GM19099 (cell line): Measurements from ENCODE around the gene PAX5.

ENCODE experiments used
- POLR2A ChIP-seq: IDR thresholded peaks from 3 replicates; pipeline ENCODE4 v1.6.1; 2011; ENCODE audit warnings: low read depth; ENCODE audit not compliant: insufficient read length; ENCODE audit errors: extremely low read depth

The PAX5 gene

DNA sequence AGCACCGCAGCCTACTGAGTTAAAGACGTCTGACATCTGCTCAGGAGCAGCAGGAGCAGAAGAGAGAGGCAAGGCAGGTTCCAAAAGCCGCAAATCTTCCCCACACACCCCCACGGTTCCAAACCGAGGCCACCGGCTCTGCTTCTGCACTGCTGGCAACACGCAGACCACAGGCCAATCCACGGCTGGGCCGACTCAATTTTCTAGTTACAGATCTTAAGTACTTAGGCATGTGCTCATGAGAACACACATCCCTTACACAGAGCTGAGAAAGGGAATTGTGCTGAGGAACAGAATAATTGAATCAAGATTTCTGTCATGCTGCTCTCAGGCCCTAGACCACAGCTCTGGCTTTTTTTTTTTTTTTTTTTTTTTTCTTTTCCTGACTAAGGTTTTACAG is 32.6 kb downstream of the PAX5 start:
- peak; percentile 42 for TF ChIP-seq POLR2A

GRCh38 chr9:36999728-37000333 is 34.2 kb downstream of the PAX5 start:
- TF ChIP-seq POLR2A = peak; percentile 18

DNA sequence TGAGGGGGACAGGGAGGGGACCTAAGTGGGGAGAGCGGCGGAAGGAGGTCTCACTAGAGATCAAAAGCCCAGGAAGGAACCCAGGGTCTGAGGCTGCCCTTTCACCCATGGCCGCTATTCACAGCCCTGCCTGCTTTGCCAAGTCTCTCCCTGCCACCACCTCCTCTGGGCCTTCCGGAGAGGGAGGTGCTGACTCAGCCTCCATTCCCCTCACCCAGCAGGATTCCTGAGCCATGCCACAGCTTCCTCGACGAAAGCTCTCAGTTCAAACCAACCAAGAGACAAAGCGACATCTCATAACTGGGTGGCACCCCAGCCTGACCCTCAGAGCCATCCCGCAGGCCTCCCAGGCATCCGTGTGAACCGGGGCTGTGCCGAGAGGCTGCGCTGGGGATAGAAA is 36.7 kb downstream of the PAX5 start:
- no peak for TF ChIP-seq POLR2A

DNA sequence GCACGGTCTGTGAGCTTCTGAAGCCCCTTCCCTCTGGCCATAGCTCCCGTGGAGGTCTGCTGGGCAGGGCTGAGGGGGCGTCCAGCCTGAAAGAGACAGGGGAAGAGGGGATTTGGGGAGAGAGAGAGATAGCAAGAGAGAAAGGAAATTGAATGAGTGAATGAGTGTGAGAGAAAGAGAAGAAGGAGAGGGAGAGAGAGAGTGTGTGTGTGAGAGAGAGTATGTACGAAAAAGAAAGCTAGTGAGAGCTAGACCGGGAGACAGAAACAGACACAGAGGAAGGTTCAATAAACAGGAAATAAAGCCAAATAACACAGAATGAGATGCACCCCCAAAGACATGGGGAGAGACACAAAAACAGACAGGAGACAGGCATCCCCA is 37.4 kb downstream of the PAX5 start:
- TF ChIP-seq POLR2A = no peak

- peak; percentile 42 for TF ChIP-seq POLR2A
Measured at GRCh38 chr9:36995927-36996705, 38.0 kb downstream of the PAX5 start.

DNA sequence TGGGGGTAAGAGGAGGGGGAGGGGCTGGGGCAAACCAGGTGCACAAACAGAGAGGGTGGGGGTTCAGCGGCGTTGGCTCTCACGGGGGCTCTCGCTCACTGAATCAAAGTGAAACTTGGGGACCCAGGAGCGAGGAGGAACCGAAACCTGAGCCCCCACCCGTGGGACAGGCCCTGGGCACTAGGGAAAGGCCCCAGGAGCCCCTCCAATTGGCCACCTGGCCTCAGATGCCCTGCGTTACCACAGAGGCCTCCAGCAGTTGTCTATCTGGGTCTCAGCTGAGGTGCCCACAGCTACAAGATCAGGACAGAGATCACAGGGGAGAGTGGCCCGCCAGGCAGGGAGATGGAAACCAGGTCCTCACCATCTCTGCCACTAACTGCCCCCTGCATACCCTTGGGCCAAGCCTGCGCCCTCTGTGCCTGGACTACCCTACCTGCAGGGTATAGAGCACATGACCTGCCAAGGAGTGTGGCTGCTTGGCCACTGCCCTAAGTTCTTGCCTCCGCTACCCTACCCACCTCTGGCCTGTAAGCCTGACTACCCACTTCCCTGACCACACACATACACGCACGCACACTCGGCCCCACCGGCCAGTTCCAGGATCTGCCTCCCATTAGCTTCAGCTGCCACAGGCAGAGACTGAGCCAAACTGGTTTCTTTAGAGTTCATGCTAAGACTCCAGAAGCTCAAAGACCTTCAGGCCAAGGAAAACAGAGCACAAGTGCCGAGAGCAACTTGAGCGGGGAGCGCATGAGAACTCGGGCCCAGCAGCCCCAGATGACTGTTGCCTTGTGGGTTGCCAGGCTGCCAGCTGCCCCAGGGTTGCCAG is 39.9 kb downstream of the PAX5 start:
- TF ChIP-seq POLR2A = peak; percentile 56

DNA sequence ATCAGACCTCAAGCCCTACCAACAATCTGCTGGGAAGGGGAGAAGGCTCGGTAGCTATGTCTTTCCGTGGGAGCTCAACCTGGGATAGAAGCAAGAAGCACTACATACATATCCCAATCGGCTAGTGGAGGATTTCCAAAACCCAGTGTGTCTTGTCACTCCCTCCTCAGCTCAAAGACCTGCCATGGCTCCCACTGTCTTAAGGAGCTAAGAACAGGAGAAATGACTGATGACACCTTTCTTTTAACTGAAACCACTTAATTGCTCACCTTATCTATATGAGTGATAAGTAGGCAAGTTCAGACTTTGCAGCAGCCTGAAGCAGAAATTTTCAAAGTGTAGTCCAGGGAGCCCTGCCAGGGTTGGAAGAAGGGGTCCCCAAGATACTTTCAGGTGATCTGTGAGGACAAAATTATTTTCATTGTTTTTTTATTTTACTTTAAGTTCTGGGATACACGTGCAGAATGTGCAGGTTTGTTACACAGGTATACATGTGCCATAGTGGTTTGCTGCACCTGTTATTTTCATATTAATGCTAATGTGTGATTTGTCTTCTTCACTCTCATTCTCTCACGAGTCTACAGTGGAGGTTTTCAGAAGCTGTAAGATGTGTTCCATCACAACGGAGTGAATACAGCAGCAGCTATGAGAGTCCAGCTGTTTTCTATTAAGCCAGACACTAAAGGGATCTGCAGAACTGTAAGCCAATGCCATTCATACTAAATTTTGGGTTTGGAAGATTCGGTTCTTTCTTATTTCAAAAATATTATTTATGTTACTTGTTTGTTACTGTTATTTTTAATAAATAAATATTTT is 41.4 kb downstream of the PAX5 start:
- no peak for TF ChIP-seq POLR2A

DNA sequence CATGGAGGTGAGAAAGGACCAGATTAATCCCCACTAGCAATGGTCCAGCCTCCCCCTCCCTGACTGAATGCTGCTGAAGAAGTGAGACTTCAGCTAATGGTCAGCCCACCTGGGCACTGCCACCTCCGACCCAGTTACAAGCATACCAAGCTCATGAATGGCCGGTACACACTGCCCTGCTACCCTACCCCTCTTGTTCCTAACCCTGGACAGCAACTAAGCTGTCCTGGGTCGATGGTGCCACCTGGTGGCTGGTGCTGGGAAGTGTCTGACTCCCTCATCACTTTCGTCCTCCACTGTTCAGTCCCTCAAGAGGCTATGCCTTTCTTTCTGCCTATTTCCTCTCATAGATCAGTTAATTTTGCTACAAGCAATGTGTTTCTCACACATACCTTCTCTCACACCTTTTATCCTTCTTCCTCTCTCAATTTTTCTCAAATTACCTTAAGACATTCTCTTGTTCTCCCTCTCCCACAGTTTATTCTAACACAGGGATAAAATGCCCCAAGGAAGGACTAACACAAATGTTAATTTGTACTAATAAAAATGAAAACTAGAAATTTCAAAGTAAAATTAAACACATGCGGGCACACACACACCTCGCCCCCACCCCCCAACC is 42.4 kb downstream of the PAX5 start:
- no peak for TF ChIP-seq POLR2A

- TF ChIP-seq POLR2A = no peak
Measured at GRCh38 chr9:36988848-36989247, 45.2 kb downstream of the PAX5 start.

GRCh38 chr9:36987891-36988290 is 46.2 kb downstream of the PAX5 start:
- no peak for TF ChIP-seq POLR2A

GRCh38 chr9:36987409-36987808 is 46.7 kb downstream of the PAX5 start:
- no peak for TF ChIP-seq POLR2A

- TF ChIP-seq POLR2A = no peak
Measured at GRCh38 chr9:36986468-36987408, 47.3 kb downstream of the PAX5 start.

GRCh38 chr9:36985769-36986467 is 48.1 kb downstream of the PAX5 start:
- no peak for TF ChIP-seq POLR2A
